ENCODE results near the gene IGF2R.
"Not testable (repeated sequence)": the region's sequence is repeated elsewhere in the genome, so short reads cannot be mapped to it uniquely, and the experiment has no call there.

IGF2R gene

DNA sequence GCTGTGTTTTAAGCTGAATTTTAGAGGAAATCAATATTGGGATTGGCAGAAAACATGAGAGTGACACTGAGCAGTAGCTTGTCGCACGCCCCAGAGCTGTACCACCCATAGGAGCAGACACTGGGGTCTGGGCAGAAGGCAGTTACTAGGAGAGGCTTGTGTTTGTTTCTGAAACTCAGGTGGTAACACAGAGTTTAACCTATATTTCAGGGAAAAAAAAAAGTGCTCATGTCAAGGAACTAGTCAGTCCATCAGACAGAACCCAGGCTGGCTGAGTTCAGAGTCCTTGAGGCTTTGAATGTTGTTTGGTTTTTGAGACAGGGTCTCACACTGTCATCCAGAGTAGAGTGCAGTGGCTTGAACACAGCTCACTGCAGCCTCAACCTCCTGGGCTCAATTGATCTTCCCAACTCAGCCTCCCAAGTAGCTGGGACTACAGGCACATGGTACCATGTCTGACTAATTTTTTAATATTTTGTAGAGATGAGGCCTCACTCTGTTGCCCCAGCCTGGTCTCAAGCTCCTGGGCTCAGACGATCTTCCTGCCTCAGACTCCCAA, 159.3 kb downstream of the IGF2R start:
- DNase-seq: no peak

DNA sequence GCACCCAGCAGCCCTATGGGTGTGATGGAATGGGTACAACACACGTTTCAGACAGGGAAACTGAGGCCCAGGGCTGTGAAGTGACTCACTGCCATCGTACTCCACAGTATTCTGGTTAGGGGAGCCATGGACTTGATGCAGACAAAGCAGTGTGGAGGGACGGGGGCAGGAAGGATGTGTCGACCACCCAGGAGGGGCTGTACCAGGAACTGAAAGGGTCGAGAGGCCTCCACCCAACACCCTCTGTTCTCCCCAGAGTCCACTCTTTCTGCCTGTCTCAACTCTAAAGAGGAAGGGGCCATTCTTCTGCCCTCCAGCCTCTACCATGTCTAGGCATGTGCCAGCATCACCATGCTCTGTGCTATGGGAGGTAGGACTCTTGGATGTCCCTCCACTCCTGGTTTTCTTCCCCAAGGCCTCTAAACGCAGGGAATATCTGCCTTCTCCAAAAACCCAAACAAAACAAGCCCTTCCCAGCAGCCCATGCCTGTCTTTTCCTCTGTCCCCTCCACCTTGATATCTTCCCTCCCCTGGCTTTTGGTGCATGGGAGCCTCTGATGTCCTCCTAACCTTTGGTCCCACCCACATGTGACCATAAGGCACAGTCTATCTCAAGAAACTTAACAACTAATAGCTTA, 160.1 kb downstream of the IGF2R start:
- DNase-seq: no peak

DNA sequence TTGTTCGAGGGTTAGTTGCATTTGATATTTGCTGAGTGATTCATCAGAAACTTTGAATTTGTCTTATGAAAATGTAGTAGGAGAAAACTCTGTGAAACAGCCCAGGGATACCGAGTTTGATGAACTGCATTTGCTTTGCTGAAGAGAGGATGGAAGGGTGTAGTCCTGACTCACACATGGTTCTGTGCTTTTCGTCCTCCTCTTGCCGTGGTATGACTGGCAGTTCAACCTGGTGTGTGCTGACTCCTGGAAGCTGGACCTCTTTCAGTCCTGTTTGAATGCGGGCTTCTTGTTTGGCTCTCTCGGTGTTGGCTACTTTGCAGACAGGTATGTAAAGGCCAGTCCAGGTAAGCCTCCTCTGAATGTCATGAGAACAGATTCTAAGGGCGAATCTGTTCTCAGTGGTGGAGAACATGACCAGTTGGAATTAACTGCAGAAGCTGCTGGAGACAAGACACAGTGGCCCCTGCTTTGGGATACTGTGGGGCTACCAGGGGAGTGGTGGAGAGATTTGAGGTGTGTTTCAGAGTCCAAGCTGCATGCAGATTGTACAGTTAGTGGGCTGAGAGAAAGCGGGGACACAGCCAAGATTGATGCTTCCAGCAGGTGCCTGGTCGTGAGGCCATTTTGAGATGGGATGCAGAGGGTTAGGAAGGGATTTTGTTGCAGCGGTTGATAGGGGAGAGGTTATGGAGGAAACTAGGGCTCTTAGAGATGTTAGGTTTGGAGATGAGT, 161.2 kb downstream of the IGF2R start:
- DNase-seq: no peak

DNA sequence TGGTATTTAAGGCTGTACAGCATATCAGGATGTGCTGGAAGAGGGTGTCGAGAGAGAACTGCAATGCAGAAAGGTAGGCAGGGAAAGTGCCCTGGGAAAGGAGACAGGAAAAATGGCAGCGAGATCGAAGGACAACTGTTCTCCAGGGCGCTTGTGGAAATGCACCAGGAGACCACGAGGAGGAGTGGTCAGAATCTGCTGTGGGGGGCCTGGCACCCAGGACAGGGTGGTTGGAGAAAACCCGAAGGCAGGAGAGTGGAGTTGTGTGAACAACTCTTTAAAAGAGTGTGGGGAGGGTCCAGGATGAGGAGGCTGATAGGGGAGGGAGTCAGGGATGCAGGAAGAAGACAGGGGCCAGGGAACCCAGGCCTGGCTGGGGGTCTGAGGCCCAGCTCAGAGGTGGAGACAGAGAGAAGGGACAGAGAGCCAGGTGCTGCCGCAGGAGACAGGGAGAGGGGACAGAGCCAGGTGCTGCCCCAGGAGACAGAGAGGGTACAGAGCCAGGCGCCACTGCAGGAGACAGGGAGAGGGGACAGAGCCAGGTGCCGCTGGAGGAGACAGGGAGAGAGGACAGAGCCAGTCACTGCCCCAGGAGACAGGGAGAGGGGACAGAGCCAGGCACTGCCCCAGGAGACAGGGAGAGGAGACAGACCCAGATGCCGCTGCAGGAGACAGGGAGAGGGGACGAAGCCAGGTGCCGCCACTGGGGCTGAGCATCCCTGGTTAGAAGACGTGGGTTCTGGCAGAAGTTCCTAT, 162.0 kb downstream of the IGF2R start:
- DNase-seq: no peak

DNA sequence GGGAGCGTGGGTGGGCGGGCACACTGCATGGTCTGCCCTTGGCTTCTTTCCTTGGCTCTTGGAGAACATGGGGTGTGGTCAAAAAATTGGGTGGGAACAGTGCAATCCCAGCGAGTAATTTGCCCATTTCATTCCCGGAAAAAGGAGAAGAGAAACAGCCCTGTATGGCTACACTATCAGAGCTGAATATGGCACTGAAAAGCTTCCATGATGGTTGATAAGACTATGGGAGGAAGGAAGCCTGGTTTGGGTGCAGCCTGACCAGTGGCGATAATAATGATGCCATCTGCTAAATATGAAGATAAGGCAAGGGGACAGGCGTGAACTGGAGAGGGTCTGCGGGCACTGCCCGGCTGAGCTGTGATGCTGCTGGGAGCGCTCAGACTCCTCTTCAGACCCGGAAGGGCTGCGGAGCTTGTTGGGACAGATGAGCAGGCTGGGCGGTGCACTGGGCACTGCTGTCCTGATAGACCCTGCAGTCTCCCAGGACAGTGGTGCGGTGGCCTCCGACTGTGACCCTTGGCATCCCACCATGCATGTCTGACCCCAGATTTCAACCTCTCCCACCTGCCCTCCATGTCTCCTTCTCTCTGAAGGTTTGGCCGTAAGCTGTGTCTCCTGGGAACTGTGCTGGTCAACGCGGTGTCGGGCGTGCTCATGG, 162.9 kb downstream of the IGF2R start:
- no peak for DNase-seq

DNA sequence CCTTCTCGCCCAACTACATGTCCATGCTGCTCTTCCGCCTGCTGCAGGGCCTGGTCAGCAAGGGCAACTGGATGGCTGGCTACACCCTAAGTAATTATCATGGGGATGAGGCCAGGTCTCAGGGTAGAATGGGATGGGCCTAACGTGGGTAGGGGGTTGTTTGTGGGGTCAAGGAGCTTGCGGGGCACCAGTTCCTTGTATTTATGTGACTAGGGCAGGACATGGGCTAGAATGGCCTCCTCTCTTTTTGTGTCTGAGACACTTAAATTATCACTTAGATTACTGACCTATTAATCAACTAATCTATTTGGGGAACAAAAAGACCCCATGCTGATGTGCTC, 163.4 kb downstream of the IGF2R start:
- DNase-seq: no peak

DNA sequence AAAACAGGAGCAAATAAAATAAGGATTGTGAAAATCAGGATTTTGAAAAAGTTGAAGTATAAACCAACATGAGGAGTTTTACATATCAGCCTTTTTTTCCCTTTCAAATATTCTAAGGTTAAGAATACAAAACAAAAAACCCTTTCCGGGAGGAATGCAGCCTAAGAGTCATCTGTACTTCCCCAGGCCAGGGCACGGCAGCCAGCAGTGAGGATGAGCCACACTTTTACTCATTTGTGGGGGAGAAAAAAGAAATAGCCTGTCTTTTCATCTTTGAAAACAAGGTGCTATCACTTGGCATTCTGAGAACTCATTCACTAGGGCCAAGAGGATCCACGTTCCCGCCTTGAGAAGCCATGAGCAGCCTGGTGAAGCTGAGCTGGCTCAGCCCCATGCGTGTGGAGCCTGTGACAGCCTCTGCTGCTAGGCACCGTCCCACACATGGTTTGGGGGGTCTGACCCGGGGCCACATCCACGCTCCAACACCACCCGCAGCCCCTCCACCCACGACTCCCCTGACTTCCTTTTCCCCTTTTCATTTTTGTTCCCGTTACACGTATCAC, 164.0 kb downstream of the IGF2R start:
- no peak for DNase-seq

DNA sequence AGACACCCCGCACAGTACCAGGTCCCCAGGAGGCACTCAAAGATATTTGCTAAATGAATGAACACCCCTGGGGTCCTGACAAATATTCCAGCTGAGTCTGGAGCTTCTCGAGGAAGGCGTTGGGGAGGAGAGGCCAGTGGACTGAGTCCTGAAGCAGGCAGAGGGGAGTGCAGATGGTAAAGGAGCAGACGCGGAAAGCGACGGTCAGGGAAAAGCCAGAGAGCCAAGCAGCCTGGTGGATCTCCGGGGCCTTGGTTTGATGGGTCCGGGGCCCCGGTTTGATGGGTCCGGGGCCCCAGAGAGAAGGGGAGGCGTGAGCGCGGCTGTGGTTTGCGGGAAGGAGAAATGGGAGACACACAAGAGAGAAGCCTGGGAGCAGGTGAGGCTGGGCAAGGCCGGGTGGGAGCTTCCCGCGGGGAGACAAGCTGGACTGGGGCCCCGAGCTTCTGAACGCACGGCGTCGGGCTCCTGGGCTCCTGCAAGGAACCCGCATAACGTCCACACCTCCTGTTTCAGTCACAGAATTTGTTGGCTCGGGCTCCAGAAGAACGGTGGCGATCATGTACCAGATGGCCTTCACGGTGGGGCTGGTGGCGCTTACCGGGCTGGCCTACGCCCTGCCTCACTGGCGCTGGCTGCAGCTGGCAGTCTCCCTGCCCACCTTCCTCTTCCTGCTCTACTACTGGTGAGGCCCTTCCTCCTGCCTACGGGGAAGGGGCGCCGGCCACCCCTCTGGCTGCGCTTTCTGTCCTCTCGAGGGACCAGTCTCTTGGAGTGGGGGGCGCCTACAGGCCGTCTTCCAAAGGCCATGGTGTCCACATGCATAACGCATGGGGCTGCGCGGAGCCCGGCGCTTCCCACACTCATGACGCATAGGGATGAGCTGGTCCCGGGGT, 164.8 kb downstream of the IGF2R start:
- no peak for DNase-seq

DNA sequence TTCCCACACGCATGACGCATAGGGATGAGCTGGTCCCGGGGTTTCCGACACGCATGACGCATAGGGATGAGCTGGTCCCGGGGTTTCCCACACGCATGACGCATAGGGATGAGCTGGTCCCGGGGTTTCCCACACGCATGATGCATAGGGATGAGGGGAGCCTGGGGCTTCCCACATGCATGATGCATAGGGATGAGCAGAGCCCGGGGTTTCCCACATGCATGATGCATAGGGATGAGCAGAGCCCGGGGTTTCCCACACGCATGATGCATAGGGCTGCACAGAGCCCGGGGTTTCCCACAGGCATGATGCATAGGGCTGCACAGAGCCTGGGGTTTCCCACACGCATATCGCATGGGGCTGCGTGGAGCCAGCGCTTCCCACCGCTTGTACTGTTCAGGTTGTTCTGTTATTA, 165.5 kb downstream of the IGF2R start:
- peak; percentile 32 for DNase-seq

DNA sequence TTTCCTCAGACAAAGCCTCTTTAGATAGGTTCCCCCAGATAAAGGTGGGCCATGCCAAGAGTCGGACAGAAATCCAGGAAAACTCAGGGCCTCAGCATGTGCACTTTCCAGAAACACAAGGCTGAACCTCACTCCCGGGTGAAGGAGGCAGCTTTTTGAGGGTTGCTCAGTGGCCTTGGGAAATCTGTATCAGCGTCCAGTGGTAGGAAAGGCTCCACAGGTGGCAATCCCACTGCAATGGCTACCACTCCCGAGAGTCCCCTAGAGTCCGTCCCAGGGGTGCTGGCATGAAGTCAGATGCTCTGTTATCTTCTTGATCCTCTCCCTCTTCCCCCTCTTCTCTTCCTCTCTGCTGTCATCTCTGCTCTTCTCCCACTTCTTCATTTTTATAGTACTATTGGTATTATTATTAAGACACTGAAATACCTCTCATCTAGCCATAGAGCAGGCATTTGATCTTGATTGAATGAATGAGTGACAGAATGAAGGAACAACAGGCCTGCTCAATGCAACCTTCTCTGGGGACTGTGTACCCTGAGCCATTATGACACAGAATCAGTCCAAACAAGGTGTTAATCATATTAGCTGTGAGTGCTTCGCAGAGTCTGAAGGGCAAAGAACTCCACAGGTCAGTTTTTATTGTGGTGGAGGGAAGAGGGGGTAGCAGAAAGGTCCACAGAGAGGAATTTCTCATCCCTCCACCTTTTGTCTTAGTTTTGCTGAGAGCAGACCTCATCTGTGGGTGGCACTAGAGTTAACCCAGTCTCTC, 166.1 kb downstream of the IGF2R start:
- DNase-seq: no peak

DNA sequence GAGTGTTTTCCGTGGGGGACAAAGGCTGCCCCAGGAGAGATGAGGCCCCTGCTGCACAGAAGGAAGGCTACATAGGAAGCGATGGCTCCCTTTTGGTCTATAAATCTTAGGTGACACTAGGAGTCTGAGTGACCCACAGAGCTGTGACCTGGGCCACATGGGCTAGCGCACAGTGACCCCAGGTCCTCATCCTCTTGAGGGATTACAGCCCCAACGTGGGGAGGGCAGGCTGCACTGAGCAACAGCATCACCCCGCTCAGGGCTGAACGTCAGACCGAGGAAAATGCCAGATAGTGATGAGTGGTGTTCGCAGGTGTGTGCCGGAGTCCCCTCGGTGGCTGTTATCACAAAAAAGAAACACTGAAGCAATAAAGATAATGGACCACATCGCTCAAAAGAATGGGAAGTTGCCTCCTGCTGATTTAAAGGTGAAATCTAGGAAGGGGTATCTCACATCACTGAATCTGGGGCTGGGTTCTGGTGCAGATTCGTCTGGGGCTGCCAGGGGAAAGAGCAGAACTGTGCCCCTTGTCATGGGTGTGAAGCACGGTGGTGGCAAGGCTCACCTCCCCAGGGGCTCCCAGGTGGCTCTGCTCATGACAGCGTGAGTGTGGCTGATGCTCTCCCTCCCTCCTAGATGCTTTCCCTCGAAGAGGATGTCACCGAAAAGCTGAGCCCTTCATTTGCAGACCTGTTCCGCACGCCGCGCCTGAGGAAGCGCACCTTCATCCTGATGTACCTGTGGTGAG, 167.2 kb downstream of the IGF2R start:
- no peak for DNase-seq

DNA sequence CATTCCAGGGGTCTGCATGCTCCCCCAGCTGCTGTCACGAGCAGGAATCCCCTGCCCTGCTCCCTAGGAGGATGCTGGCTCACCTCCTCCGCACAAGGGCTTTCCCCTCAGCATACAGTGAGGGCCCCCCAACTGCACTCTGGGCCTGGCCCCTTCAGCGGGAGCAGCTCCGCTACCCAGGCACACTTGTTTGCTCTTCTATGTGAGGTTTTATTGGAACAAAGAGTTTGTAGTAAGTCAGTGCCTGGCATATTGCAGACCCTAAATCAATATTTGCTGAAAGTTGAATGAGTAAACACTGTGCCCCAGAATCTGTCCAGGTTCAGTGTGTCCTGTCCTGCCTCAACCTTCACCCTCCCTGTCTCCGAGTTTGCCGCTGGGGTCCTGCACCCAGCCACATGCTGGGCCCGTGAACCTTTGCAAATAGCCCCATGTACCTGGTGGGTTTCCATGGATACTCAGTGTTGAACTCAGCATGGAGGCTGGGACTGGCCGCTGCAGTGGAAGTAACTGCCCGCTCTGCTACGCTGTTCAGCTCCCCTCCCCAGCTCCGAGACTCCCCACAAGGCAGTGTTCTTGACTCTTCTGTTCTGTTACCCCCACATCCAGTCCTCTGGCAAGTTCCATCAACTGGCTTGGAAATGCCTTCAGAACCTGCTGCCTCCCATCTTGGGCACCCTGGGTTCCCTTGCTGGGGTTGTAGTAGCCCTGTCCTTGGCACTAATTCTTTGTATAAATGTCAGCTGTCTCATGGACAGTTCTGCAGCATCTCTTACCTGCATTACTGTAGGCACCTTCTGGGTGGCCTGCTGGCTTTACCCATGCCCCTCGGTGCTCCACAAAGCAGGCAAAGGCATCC, 168.5 kb downstream of the IGF2R start:
- no peak for DNase-seq

DNA sequence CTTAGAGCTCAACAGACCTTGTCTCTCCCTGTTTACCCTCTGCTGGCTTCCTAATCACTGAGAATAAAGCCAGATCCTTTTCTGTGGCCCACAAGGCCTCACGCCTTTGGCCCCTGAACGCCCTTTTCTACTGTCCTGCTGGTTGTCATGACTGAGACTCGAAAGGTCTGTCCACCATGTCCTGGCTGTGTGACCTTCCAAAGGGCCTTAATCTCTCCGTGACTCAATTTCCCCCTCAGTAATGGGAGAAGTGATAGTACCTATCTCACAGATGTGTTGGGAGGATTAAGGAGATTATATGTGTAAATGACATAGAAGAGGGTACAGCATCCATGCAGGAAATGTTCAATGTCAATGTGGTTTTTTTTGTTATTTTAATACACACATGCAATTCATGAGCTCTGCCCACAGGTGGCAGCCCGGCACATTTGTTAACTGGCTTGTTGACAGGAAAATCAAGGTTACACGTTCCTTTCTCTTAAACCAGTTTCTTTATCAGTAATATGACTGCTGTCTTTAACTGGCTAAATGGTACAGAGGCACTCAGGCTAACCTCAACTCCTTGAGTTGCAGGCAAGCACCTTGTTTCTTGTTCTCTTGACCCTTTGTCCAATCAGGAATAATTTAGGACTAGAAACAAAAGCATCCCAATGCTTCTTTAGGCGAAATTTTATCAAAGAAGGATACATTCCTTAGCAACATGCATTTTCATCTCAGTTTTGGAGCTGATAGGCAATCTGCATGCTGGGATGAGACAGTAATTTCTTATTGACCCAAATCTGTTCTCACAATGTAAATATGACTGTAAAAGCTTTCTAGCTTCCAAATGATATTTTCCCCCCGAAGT, 169.3 kb downstream of the IGF2R start:
- peak; percentile 75 for DNase-seq

DNA sequence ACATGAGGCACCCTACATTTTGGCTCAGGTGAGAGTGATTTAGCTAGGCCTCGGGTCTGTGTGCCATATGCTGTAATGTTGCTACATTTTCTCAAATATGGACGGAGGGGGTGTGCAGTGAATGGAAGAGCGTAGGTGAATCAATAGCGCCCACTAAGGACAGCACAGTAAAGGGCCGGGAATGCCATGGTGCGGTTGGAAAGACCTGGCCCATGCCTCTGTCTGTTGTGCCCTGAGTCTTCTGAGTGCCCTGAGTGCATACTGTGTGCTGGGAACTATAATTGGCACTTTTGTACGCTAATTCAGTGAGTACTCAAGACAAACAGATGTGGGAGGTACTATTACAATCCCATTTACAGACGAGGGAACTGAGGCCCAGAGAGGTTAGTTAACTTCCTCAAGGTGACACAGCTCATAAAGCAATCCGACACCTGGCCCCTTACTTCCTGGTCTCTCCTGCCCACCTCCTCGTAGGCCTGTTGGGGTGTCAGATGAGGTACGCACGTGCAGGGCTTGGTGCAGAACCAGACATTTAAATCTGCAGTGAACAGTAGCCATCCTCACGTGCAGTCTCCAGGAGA, 170.0 kb downstream of the IGF2R start:
- no peak for DNase-seq

DNA sequence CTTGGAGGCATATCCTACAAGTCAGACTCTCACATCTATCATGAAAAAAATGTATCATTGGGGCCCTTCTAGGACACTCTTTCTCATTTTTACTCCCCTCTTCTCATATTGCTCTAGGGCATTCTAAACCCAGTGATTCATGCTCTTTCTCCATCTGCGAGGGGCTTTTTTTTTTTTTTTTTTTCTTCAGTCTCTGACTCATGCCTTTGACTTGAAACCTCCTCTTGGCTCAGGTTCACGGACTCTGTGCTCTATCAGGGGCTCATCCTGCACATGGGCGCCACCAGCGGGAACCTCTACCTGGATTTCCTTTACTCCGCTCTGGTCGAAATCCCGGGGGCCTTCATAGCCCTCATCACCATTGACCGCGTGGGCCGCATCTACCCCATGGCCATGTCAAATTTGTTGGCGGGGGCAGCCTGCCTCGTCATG, 170.6 kb downstream of the IGF2R start:
- DNase-seq: no peak

DNA sequence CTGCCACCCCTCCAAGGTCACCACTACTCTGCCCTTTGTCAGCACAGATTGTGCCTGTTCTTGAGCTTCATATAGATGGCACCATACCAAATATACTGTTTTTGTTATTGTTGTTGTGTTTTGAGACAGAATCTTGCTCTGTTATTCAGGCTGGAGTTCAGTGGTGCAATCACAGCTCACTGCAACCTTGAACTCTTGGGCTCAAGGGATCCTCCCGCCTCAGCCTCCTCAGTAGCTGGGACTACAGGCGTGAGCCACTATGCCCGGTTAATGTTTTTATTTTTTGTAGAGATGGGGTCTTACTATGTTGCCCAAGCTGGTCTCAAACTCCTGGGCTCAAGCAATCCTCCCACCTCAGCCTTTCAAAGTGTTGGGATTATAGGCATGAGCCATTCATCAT, 171.6 kb downstream of the IGF2R start:
- not testable (repeated sequence) for DNase-seq

DNA sequence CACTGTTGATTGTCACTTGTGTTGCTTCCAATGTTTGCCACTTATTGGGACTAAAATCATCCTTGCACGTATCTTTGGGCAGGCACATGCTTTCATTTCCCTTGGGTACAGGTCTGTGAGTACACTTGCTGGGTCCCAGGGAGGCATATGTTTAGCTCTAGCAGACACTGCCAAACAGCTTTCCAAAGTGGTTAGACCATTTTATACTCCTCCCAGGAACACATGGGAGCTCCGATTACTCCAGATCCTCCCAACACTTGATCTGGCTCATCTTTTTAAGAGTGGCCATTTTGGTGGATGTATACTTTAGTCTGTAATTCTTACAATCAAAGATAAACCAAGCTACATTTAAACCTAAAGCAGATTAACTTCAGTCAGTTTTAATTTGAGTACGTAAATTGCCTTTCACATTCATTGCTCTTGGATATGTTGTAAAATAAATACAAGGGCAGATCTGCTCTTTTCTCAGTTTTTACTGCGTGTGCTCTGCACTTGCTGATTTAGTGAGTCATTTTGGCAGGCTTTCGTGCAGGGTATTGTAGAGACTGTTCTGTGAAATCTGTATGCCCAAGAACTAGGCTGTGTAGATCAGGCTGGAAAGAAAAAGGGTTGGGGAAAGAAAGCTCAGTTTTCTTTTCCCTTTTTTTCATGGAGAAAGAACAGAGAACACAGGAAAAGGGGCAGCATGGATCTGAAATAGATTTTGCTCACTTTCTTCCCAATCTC, 172.3 kb downstream of the IGF2R start:
- DNase-seq: no peak

Data from stimulated activated CD4-positive, alpha-beta T cell treated with anti-CD3 and anti-CD28 coated beads, Interleukin-15, amount 100 ng/mL, for 24 hours (primary cell).